ENCODE measurements around the gene ZNF532. TPM values are rescaled to one million over a fixed set of nuclear protein-coding genes. Genes with fewer than 3 reads are reported as not detected.
A peak's percentile ranks its signal among the peaks of the same experiment; 100 is the strongest.

ZNF532 gene
- total RNA-seq, 4 donors from 2014 or later = 48.3 to 128 (median 96.2) TPM

DNA sequence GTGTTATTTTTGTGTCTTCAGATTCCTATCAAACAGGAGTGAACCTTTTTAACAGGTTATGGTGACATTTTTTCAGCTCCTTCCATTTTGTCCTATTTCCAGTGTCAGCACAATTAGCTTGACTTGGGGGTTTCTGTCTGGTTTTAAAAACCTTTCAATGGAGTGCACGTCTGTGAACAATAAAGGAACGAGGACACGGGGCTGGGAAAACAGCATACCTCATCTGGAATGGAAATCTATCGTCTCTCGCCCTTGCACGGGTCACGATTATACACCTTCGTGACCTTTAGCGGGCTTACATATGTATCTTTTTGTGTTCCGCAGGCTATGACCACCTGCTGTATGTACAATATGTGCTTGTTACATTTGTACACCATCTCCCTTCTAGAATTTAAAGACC lies 2.3 kb upstream of the ZNF532 start:
- no peak for TF ChIP-seq POLR2A (IDR thresholded peaks at IDR 0.05)
- no peak for TF ChIP-seq POLR2AphosphoS5 (IDR thresholded peaks at IDR 0.05)
- TF ChIP-seq EP300 (IDR thresholded peaks at IDR 0.05) = no peak
- TF ChIP-seq, protein P1, sequence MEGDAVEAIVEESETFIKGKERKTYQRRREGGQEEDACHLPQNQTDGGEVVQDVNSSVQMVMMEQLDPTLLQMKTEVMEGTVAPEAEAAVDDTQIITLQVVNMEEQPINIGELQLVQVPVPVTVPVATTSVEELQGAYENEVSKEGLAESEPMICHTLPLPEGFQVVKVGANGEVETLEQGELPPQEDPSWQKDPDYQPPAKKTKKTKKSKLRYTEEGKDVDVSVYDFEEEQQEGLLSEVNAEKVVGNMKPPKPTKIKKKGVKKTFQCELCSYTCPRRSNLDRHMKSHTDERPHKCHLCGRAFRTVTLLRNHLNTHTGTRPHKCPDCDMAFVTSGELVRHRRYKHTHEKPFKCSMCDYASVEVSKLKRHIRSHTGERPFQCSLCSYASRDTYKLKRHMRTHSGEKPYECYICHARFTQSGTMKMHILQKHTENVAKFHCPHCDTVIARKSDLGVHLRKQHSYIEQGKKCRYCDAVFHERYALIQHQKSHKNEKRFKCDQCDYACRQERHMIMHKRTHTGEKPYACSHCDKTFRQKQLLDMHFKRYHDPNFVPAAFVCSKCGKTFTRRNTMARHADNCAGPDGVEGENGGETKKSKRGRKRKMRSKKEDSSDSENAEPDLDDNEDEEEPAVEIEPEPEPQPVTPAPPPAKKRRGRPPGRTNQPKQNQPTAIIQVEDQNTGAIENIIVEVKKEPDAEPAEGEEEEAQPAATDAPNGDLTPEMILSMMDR (IDR thresholded peaks at IDR 0.05) = no peak
- H3K27ac ChIP-seq = peak overlapping the region; percentile 94 to 98 (median 94)
- peak overlapping the region in 1 of 2 donors; percentile 73 for H3K4me3 ChIP-seq
- H3K27me3 ChIP-seq = no peaks in the 10 kb centered on the region
- H3K36me3 ChIP-seq = peaks cover 0 to 3% of the 10 kb centered on the region in 2 donors
- H3K9me3 ChIP-seq = no peaks in the 10 kb centered on the region
- H3K4me1 ChIP-seq = peaks cover 0 to 87% (median 26%) of the 10 kb centered on the region in 3 donors
- 75% methylated on average over 10 of the region's 10 CpGs; no CpG with 5 or more reads in 1 of the 2 donors for WGBS, 2 donors (ENCODE audit: low coverage in 1 of 2)
- ATAC-seq = no peak

- peak; percentile 9 for ATAC-seq
- Histone ChIP-seq H3K27ac (peak overlapping the region; percentile 94 to 98 (median 94)), H3K4me1 (peaks cover 0 to 93% (median 26%) of the 10 kb centered on the region in 3 donors), H3K36me3 (peaks cover 0 to 10% of the 10 kb centered on the region in 2 donors), H3K9me3 (no peaks in the 10 kb centered on the region), H3K27me3 (no peaks in the 10 kb centered on the region), H3K4me3 (peak overlapping the region; percentile 47 to 73)
- 13 to 20% methylated on average over 3 to 8 of the region's 66 CpGs for WGBS, 2 donors (ENCODE audit: low coverage in 1 of 2)
- no peak for TF ChIP-seq EP300 (IDR thresholded peaks at IDR 0.05)
- no peak for TF ChIP-seq POLR2A (IDR thresholded peaks at IDR 0.05)
- TF ChIP-seq POLR2AphosphoS5 (IDR thresholded peaks at IDR 0.05) = no peak
- TF ChIP-seq, protein P1 (IDR thresholded peaks at IDR 0.05) = no peak
Measured at GRCh38 chr18:58862851-58863538, 1.7 kb upstream of the ZNF532 start.

DNA sequence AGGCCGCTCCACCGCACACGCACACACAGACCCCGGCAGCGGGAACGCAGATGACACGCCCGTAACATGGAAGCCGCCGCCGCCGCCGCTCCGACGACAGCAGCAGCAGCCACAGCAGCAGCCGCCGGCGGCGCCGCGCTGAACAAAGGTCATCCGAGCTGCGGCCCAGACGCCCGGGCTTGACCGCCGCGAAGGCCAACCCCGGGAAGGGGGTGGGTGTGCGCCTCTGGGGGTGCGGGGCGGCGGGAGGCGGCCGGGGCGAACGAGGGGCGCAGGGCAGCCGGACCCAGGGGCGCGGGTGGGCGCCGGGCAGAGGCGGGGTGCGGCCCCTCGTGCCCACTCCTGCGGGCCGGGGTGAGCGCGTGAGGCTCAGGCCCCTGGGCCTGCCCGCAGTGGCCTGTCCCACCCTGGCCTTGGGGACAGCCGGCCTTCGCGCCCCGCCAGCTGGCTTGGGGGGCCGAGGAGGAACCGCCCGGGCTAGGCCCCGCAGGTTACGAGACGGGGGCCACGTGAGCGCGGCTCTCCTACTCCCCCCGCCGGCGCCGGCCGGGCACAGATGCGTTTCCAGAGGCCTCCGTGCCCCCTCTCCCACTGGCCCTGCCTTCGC lies 1.0 kb upstream of the ZNF532 start:
- Histone ChIP-seq H3K36me3 (peaks cover 0 to 16% of the 10 kb centered on the region in 2 donors), H3K27ac (peak overlapping the region; percentile 53 to 98 (median 94)), H3K4me1 (peaks cover 0 to 89% (median 26%) of the 10 kb centered on the region in 3 donors), H3K27me3 (no peaks in the 10 kb centered on the region), H3K9me3 (no peaks in the 10 kb centered on the region), H3K4me3 (peak overlapping the region; percentile 33 to 73)
- TF ChIP-seq POLR2AphosphoS5 (IDR thresholded peaks at IDR 0.05) (peak; percentile 7), POLR2A (IDR thresholded peaks at IDR 0.05) (peak in 1 of 2 donors; percentile 32), EP300 (IDR thresholded peaks at IDR 0.05) (no peak)
- TF ChIP-seq, protein P1 (IDR thresholded peaks at IDR 0.05) = no peak
- no CpG with 5 or more reads among the region's 72 CpGs for WGBS, 2 donors (ENCODE audit: low coverage in 1 of 2)
- ATAC-seq = peak; percentile 46

DNA sequence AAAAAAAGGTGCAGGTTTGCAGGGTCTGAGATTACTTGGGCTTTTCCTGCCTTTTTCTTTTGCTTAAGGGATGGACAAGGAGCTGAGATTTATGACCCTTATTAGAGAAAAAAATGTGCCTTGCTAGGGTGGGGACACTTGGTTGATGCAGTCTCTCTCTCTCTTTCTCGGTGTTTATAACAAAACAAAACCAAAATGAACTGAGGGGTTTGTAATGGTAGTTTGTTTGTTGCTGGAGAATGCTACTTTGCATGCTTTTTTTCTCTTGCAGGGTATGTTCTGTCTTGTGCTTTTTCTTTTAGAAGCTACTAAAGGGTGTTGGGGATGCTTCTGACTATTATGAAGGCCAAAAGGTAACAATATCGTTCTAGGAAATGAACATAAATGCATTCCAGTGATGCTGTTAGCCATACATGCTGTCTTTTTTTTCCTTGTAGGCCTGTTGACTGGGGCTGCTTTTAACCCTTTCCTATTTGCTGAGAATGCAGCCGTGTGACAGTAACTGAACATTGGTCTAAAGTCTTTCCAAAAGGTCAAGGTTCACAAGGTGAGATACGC lies 435 bp downstream of the ZNF532 start:
- 23 to 43% methylated on average over 4 of the region's 4 CpGs for WGBS, 2 donors (ENCODE audit: low coverage in 1 of 2)
- Histone ChIP-seq H3K9me3 (no peaks in the 10 kb centered on the region), H3K27me3 (no peaks in the 10 kb centered on the region), H3K4me3 (peak overlapping the region in 1 of 2 donors; percentile 73), H3K27ac (peak overlapping the region; percentile 53 to 98 (median 94)), H3K4me1 (peaks cover 0 to 78% (median 23%) of the 10 kb centered on the region in 3 donors), H3K36me3 (peaks cover 0 to 31% of the 10 kb centered on the region in 2 donors)
- TF ChIP-seq POLR2AphosphoS5 (IDR thresholded peaks at IDR 0.05) (no peak), EP300 (IDR thresholded peaks at IDR 0.05) (no peak), POLR2A (IDR thresholded peaks at IDR 0.05) (no peak)
- TF ChIP-seq, protein P1 (IDR thresholded peaks at IDR 0.05) = no peak
- ATAC-seq = no peak
